ENCODE data around the gene LCP2.

LCP2 gene

DNA sequence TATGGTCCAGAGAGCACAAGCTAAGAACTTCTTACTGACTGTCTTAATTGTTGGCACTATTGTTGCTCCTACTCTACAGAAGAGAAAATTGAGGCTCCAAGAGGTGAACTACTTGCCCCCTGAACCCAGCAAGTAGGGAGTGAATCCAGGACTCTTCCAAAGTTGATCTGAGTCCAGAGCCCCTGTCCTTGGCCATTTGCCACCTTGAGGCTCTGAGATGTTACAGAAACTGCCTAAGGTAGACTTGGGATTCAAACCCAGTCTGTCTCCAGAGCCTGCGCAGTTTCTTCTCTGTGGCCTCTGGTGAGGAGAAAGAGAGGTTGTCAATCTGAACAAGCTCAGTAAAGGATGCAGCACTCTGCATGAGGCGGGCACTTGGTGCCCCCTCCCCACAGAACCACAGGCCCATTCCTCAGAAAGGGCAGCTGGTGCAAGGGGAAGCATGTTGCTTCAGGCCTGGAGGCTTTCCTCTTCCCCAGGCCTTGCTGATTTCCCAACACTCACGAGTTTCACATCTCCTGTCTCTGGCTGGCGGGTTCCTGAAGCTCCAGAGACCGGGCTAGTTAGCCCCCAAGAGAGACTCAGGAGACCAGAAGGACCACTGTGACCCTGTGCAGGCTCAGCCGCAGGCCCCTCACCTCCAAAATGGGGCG, 2.9 kb upstream of the LCP2 start:
- FAIRE-seq (no peak), DNase-seq (ENCODE audit: extremely low spot score, insufficient read length, low read depth) (no peak)

GRCh38 chr5:170296935-170297588, 515 bp downstream of the LCP2 start:
- no peak for DNase-seq (ENCODE audit: extremely low spot score, insufficient read length, low read depth)
- FAIRE-seq, result peak; percentile 84

DNA sequence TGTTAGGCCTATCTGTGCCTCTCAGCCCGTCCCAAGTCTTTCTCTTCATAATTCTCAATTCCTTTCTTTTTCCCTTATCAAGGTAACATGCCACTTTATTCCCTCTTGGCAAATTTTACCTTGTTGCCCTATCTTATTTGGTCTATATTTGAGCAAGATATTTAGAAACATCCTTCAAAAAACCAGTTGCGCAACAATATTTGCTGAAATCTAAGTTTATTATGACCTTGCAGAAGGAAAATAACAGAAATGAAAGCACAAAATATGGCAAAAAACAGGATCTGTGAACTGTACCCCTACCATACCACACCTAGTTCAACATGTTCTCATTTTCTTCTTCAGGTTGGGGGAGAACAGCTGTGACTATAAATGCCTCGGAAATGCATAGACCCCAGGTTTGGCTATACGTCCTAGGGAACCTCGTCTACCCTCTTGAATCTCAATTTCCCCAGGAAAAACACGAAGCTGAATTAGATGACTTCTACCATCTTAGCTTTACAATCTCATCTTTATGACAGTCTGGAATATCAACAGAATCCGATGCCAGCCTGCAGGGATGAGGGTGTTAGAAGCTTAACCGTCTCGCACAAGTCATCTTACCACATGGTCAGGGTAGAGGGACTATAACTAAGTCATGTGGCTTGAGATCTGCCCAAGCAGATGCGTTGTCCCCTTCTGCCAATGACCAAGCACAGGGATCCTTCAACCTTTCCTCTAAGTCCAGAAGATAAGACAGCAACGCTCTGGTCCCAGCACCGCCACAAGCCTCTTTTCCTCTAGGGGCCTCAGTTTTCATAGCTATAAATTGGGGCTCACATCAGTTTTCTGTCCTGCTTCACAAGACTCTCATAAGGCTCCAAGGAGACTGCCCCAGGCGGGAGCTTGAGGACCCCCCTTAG, 1.3 kb downstream of the LCP2 start:
- no peak for DNase-seq (ENCODE audit: extremely low spot score, insufficient read length, low read depth)
- no peak for FAIRE-seq

GRCh38 chr5:170294556-170294955, 3.0 kb downstream of the LCP2 start:
- no peak for FAIRE-seq
- DNase-seq (ENCODE audit: extremely low spot score, insufficient read length, low read depth), result no peak

DNA sequence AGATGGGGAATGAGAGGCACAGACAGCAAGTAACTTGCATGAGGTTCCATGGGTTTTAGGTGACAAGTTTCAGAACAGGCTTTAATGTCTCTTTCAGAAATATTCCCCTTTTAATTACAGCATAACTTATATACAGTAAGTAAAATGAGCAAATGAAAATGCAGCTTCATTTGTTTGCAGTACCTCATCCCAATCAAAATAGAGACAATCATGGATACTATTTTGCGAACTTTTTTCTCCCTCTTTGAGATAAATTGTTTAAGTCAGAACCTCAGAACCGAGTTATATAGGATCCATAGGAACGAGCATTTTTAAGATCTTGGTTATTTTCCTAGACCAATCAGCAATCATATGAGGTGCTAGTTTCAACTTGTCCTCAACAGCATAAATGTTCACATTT, 3.5 kb downstream of the LCP2 start:
- no peak for DNase-seq (ENCODE audit: extremely low spot score, insufficient read length, low read depth)
- FAIRE-seq, result no peak

- peak; percentile 63 for DNase-seq (ENCODE audit: extremely low spot score, insufficient read length, low read depth)
Observed at GRCh38 chr5:170293273-170293672, 4.3 kb downstream of the LCP2 start.

GRCh38 chr5:170292179-170293104, 5.1 kb downstream of the LCP2 start:
- no peak for DNase-seq (ENCODE audit: extremely low spot score, insufficient read length, low read depth)
- no peak for FAIRE-seq

More at GRCh38 chr5:170293273-170293672, 4.3 kb downstream of the LCP2 start:
- peak; percentile 90 for FAIRE-seq

DNA sequence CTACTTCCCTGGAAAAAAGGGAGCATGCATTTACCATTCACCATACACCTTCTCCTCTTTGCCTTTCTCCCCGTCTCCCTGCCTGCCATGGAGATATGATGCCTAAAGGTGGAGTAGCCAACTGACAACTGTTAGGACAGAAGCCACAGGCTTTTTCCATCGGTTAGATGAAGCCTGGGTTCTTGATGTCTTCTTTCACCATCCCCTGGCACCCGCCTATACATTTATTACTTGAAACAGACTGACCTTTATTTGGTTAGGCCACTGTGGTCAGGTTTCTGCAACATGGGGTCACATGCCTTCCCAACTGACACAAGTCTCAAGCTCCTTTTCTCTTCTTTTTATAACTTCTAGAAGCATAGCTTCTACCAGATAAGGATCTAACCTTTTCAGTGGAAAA, 7.1 kb downstream of the LCP2 start:
- no peak for FAIRE-seq
- no peak for DNase-seq (ENCODE audit: extremely low spot score, insufficient read length, low read depth)

GRCh38 chr5:170289764-170290163, 7.8 kb downstream of the LCP2 start:
- FAIRE-seq, result no peak

GRCh38 chr5:170289121-170289520, 8.5 kb downstream of the LCP2 start:
- no peak for FAIRE-seq
- no peak for DNase-seq (ENCODE audit: extremely low spot score, insufficient read length, low read depth)

More at GRCh38 chr5:170289764-170290163, 7.8 kb downstream of the LCP2 start:
- DNase-seq (ENCODE audit: extremely low spot score, insufficient read length, low read depth), result no peak

DNA sequence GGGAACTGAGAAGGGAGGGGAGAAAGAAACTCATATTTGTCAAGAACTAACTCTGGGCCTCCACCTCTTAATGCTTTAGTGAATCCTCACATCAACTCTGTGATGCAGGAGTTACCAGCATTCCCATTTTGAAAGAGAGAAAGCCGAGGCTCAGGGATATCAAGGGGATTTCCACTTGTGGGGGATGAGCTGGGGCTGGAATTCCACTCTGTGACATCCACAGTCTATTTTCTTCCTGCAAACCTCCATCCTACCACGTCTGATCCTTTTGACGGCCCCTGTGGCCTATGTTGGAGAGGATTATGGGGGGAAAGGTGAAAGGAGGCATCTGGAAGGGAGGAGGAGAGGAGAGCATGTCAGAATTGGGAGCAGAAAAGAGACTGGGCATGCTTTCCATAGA, 9.0 kb downstream of the LCP2 start:
- DNase-seq (ENCODE audit: extremely low spot score, insufficient read length, low read depth) (no peak), FAIRE-seq (no peak)

- FAIRE-seq (no peak), DNase-seq (ENCODE audit: extremely low spot score, insufficient read length, low read depth) (no peak)
Observed at GRCh38 chr5:170288151-170288550, 9.4 kb downstream of the LCP2 start.

GRCh38 chr5:170287532-170287931, 10.0 kb downstream of the LCP2 start:
- FAIRE-seq (no peak), DNase-seq (ENCODE audit: extremely low spot score, insufficient read length, low read depth) (no peak)

- DNase-seq (ENCODE audit: extremely low spot score, insufficient read length, low read depth), result no peak
- no peak for FAIRE-seq
Observed at GRCh38 chr5:170286386-170286925, 11.1 kb downstream of the LCP2 start.

- FAIRE-seq, result no peak
- no peak for DNase-seq (ENCODE audit: extremely low spot score, insufficient read length, low read depth)
Observed at GRCh38 chr5:170285181-170285580, 12.4 kb downstream of the LCP2 start.

GRCh38 chr5:170284231-170284630, 13.3 kb downstream of the LCP2 start:
- no peak for FAIRE-seq
- no peak for DNase-seq (ENCODE audit: extremely low spot score, insufficient read length, low read depth)

- FAIRE-seq (no peak), DNase-seq (ENCODE audit: extremely low spot score, insufficient read length, low read depth) (no peak)
Observed at GRCh38 chr5:170283296-170283695, 14.3 kb downstream of the LCP2 start.

DNA sequence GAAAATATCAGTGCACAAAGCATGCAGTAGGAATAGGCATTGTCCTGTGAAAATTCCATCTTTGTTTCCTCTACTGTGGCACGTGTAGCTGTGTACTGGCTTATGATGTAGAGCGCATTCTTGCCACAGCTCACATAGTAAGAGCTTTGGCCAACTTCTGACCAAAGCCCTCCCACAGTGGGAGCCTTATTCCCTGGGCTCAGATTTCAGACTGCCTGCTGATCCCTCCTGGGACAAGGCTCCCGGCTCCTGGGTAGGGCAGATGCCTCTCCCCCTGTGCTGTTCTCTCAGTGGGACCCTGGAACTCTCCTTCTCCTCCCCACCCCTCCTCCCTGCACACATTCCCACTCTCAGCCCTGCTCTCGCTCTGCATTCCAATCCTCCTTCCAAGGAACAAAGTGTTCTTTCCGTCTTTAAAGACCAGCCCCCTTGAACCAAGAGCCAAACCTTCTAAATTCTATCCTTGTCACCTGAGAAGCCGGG, 17.5 kb downstream of the LCP2 start:
- DNase-seq (ENCODE audit: extremely low spot score, insufficient read length, low read depth), result no peak
- no peak for FAIRE-seq

DNA sequence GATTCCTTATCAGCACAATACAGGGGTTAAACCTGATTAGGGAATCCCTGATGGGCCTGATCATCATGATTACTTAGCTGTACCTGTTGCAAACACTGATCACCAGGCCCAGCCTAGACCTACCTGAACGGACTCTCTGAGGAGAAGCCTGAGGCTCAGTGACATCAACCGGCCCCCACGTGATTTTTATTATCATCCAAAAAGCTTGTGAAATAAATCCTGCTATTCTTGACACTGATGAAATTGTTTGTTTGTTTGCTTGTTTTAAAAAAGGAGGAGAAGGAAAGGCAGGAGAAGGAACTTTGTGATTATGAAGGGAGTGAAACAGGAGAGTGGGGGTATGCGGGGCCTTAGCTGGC, 18.1 kb downstream of the LCP2 start:
- FAIRE-seq (no peak), DNase-seq (ENCODE audit: extremely low spot score, insufficient read length, low read depth) (no peak)
